ENCODE results near the gene GPR33. TPM values are rescaled to one million over a fixed set of nuclear protein-coding genes. Genes with fewer than 3 reads are reported as not detected.

The GPR33 gene
- total RNA-seq (not detected), polyA plus RNA-seq (not detected)
- long read RNA-seq, donor 1, result 0 reads
- long read RNA-seq, donor 2, partial matches to known transcripts, result 0 of 1 reads
- long read RNA-seq, donor 2, other reads (novel, unspliced or antisense), result 0 of 1 reads

GRCh38 chr14:31487886-31488285, at the start of gene GPR33:
Gene GPR33 (minus strand): TSS chr14:31488039. CDS start chr14:31483965, 4,074 bp downstream.
- Histone ChIP-seq H3K4me3 (no peak within 1 kb of the TSS), H3K36me3 (no peaks in the 10 kb centered on the region), H3K4me1 (peaks cover 0 to 36% (median 13%) of the 10 kb centered on the region in 6 donors), H3K27ac (peak within 1 kb of the TSS in 2 of 8 donors; percentile 10 to 58), H3K27me3 (replicated peaks in 1 of 7) (no peaks in the 10 kb centered on the region), H3K9me3 (peaks cover 0 to 4% (median 0%) of the 10 kb centered on the region in 8 donors)
- DNase-seq, result no peak
- 38 to 57% (median 45%) methylated on average over 1 of the region's 1 CpG for WGBS, 5 donors
- TF ChIP-seq POLR2A (IDR thresholded peaks at IDR 0.05) (no peak), CTCF (IDR thresholded peaks at IDR 0.05 in 8 of 11, conservative IDR thresholded peaks at IDR 0.05 in 3 of 11) (no peak)
- intact Hi-C loops (cut with DNase I; ENCODE audit: low total_unique reads), result no loop called here

GRCh38 chr14:31536201-31536960, 48.5 kb upstream of the GPR33 start:
- Histone ChIP-seq H3K9me3 (no peaks in the 10 kb centered on the region), H3K4me1 (no peaks in the 10 kb centered on the region), H3K4me3 (no peak overlapping the region), H3K27me3 (replicated peaks in 1 of 7) (no peaks in the 10 kb centered on the region), H3K36me3 (no peaks in the 10 kb centered on the region), H3K27ac (no peak overlapping the region)
- TF ChIP-seq POLR2AphosphoS5 (IDR thresholded peaks at IDR 0.05), result no peak
- no peak for TF ChIP-seq CTCF (IDR thresholded peaks at IDR 0.05 in 8 of 11, conservative IDR thresholded peaks at IDR 0.05 in 3 of 11)
- TF ChIP-seq POLR2A (IDR thresholded peaks at IDR 0.05), result no peak
- DNase-seq, result no peak
- 84 to 91% (median 86%) methylated on average over 5 of the region's 5 CpGs for WGBS, 5 donors
- intact Hi-C loops (cut with DNase I; ENCODE audit: low total_unique reads), result no loop called here

- WGBS, 5 donors, result 62 to 75% (median 65%) methylated on average over 7 of the region's 7 CpGs
- no peaks in the 10 kb centered on the region for H3K36me3 ChIP-seq
- no peak overlapping the region for H3K4me3 ChIP-seq
- no peaks in the 10 kb centered on the region for H3K4me1 ChIP-seq
- H3K27me3 ChIP-seq (replicated peaks in 1 of 7), result no peaks in the 10 kb centered on the region
- peaks cover 0 to 7% (median 0%) of the 10 kb centered on the region in 8 donors for H3K9me3 ChIP-seq
- intact Hi-C loops (cut with DNase I; ENCODE audit: low total_unique reads), result no loop called here
- TF ChIP-seq POLR2AphosphoS5 (IDR thresholded peaks at IDR 0.05) (no peak), CTCF (IDR thresholded peaks at IDR 0.05 in 8 of 11, conservative IDR thresholded peaks at IDR 0.05 in 3 of 11) (no peak), POLR2A (IDR thresholded peaks at IDR 0.05) (no peak)
- no peak for DNase-seq
- H3K27ac ChIP-seq, result no peak overlapping the region
Observed at GRCh38 chr14:31530136-31530535, 42.3 kb upstream of the GPR33 start.

- Histone ChIP-seq H3K36me3 (no peaks in the 10 kb centered on the region), H3K27me3 (replicated peaks in 1 of 7) (no peaks in the 10 kb centered on the region), H3K9me3 (peaks cover 0 to 7% (median 0%) of the 10 kb centered on the region in 8 donors), H3K4me1 (no peaks in the 10 kb centered on the region), H3K4me3 (no peak overlapping the region), H3K27ac (no peak overlapping the region)
- intact Hi-C loops (cut with DNase I; ENCODE audit: low total_unique reads), result no loop called here
- 36 to 91% (median 73%) methylated on average over 1 of the region's 1 CpG for WGBS, 5 donors
- TF ChIP-seq POLR2A (IDR thresholded peaks at IDR 0.05) (no peak), POLR2AphosphoS5 (IDR thresholded peaks at IDR 0.05) (no peak), CTCF (IDR thresholded peaks at IDR 0.05 in 8 of 11, conservative IDR thresholded peaks at IDR 0.05 in 3 of 11) (no peak)
- DNase-seq, result no peak
Observed at GRCh38 chr14:31529053-31529452, 41.2 kb upstream of the GPR33 start.
